Hepatocyte (in vitro differentiated cells): ENCODE measurements around the gene OLFML1.

ENCODE experiments used
- EZH2 ChIP-seq: fragments of 200-600 bp; sonication (generic); IDR thresholded peaks from 2 replicates; pipeline ENCODE4 v1.6.1; 2016; ENCODE audit warnings: antibody characterized with exemption, mild to moderate bottlenecking, borderline replicate concordance
- EZH2phosphoT487 ChIP-seq: fragments of 200-600 bp; sonication (generic); IDR thresholded peaks from one replicate; pipeline ENCODE4 v1.6.1; 2018; ENCODE audit warnings: antibody characterized with exemption, mild to moderate bottlenecking, low read depth, moderate library complexity; ENCODE audit not compliant: unreplicated experiment, severe bottlenecking
- TF ChIP-seq, protein P1 (sequence below): fragments of 200-600 bp; sonication (generic); IDR thresholded peaks from 2 replicates; pipeline ENCODE4 v1.5.1; 2016; ENCODE audit warnings: antibody characterized with exemption, mild to moderate bottlenecking; ENCODE audit not compliant: poor library complexity

DNA sequence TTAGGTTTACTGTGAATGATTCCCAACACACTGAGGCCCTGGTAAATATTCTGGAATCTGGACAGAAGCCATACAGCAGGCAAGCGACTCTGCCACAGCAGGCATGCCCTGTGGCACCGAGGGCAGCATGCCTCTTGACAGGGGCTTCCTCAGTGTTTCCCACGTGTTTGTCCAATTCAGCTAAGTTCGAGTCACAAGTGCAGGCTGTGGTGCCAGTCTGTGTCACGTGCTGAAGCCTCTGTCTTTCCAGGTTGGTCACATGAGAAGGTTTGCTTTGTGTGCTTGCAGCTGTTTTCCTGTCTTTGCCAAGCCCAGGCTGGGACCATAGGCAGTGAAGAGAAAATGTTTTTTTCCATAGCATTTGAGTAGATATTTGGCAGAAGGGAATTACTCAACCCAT, 26.1 kb downstream of the OLFML1 start:
- TF ChIP-seq, protein P1, sequence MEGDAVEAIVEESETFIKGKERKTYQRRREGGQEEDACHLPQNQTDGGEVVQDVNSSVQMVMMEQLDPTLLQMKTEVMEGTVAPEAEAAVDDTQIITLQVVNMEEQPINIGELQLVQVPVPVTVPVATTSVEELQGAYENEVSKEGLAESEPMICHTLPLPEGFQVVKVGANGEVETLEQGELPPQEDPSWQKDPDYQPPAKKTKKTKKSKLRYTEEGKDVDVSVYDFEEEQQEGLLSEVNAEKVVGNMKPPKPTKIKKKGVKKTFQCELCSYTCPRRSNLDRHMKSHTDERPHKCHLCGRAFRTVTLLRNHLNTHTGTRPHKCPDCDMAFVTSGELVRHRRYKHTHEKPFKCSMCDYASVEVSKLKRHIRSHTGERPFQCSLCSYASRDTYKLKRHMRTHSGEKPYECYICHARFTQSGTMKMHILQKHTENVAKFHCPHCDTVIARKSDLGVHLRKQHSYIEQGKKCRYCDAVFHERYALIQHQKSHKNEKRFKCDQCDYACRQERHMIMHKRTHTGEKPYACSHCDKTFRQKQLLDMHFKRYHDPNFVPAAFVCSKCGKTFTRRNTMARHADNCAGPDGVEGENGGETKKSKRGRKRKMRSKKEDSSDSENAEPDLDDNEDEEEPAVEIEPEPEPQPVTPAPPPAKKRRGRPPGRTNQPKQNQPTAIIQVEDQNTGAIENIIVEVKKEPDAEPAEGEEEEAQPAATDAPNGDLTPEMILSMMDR = no peak
- no peak for TF ChIP-seq EZH2
- TF ChIP-seq EZH2phosphoT487 = no peak
